SHP77 treated with DMSO at 0.1 percent for 48 hours (cell line): Measurements from ENCODE around the gene AK9.
"Not testable (repeated sequence)": the region's sequence is repeated elsewhere in the genome, so short reads cannot be mapped to it uniquely, and the experiment has no call there.

Experiments
- DNase-seq: peaks from one replicate; lab custom pipeline; 2025; lab: John Stamatoyannopoulos, UW

AK9 gene

GRCh38 chr6:109623288-109623687 lies 67.7 kb downstream of the AK9 start:
- DNase-seq: no peak

GRCh38 chr6:109612268-109612667 lies 78.7 kb downstream of the AK9 start:
- DNase-seq: no peak

- DNase-seq: no peak
These were observed 79.5 kb downstream of the AK9 start for GRCh38 chr6:109611502-109611901.

GRCh38 chr6:109610590-109610989 lies 80.4 kb downstream of the AK9 start:
- no peak for DNase-seq

- DNase-seq: no peak
These were observed 81.3 kb downstream of the AK9 start for GRCh38 chr6:109609737-109610136.

GRCh38 chr6:109606359-109606758 lies 84.6 kb downstream of the AK9 start:
- DNase-seq: no peak

- DNase-seq: peak; percentile 23
These were observed 95.0 kb downstream of the AK9 start for GRCh38 chr6:109595998-109596397.

GRCh38 chr6:109580519-109580918 lies 110.5 kb downstream of the AK9 start:
- no peak for DNase-seq

GRCh38 chr6:109579361-109579760 lies 111.6 kb downstream of the AK9 start:
- no peak for DNase-seq

- not testable (repeated sequence) for DNase-seq
These were observed 121.1 kb downstream of the AK9 start for GRCh38 chr6:109569901-109570300.

GRCh38 chr6:109561844-109562243 lies 129.2 kb downstream of the AK9 start:
- DNase-seq: no peak

- DNase-seq: no peak
These were observed 159.6 kb downstream of the AK9 start for GRCh38 chr6:109531446-109531845.

GRCh38 chr6:109527989-109528388 lies 163.0 kb downstream of the AK9 start:
- no peak for DNase-seq

GRCh38 chr6:109526905-109527628 lies 163.9 kb downstream of the AK9 start:
- peak; percentile 71 for DNase-seq

- DNase-seq: no peak
These were observed 166.9 kb downstream of the AK9 start for GRCh38 chr6:109524129-109524528.

- DNase-seq: no peak
These were observed 167.5 kb downstream of the AK9 start for GRCh38 chr6:109523478-109523877.

- DNase-seq: no peak
These were observed 169.9 kb downstream of the AK9 start for GRCh38 chr6:109521080-109521479.

- DNase-seq: not testable (repeated sequence)
These were observed 171.4 kb downstream of the AK9 start for GRCh38 chr6:109519647-109520046.

GRCh38 chr6:109516929-109517328 lies 174.1 kb downstream of the AK9 start:
- no peak for DNase-seq

- DNase-seq: no peak
These were observed 175.1 kb downstream of the AK9 start for GRCh38 chr6:109515781-109516409.

- DNase-seq: no peak
These were observed 176.1 kb downstream of the AK9 start for GRCh38 chr6:109514946-109515345.

- no peak for DNase-seq
These were observed 177.4 kb downstream of the AK9 start for GRCh38 chr6:109513571-109514071.

- DNase-seq: no peak
These were observed 178.7 kb downstream of the AK9 start for GRCh38 chr6:109512271-109512817.
